ENCODE measurements around the gene ALAS1. TPM values are rescaled to one million over a fixed set of nuclear protein-coding genes. Genes with fewer than 3 reads are reported as not detected.

The ALAS1 gene
- total RNA-seq, 4 donors from 2014 or later: 30.0 to 50.8 (median 35.8) TPM

DNA sequence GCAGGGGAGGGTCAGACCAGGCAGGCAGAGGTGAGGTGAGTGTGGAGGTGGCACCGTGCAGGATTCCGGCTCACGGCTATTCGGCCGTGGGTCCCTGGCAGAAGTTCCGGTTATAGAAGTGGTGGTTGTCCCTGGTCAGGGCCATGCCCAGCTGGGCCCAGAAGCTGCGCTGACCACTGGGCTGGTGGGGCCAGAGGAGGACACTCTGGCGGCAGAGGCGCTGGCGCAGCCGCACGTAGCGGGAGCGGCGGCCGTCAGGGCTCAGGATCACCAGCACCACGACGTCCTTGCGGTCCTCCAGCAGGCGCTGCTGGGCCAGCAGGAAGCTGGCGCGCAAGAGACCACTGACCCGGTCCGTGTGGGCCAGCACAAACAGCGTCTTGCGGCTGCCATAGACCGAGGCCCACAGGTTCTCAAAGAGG lies 23.2 kb downstream of the ALAS1 start:
- Histone ChIP-seq H3K9me3 (no peaks in the 10 kb centered on the region), H3K4me3 (no peak overlapping the region), H3K36me3 (no peaks in the 10 kb centered on the region), H3K27me3 (no peaks in the 10 kb centered on the region), H3K27ac (no peak overlapping the region), H3K4me1 (peaks cover 0 to 55% (median 14%) of the 10 kb centered on the region in 3 donors)
- ATAC-seq: no peak
- no peak for TF ChIP-seq POLR2A (IDR thresholded peaks at IDR 0.05)
- no peak for TF ChIP-seq POLR2AphosphoS5 (IDR thresholded peaks at IDR 0.05)
- TF ChIP-seq, protein P1, sequence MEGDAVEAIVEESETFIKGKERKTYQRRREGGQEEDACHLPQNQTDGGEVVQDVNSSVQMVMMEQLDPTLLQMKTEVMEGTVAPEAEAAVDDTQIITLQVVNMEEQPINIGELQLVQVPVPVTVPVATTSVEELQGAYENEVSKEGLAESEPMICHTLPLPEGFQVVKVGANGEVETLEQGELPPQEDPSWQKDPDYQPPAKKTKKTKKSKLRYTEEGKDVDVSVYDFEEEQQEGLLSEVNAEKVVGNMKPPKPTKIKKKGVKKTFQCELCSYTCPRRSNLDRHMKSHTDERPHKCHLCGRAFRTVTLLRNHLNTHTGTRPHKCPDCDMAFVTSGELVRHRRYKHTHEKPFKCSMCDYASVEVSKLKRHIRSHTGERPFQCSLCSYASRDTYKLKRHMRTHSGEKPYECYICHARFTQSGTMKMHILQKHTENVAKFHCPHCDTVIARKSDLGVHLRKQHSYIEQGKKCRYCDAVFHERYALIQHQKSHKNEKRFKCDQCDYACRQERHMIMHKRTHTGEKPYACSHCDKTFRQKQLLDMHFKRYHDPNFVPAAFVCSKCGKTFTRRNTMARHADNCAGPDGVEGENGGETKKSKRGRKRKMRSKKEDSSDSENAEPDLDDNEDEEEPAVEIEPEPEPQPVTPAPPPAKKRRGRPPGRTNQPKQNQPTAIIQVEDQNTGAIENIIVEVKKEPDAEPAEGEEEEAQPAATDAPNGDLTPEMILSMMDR (IDR thresholded peaks at IDR 0.05): no peak
- no peak for TF ChIP-seq EP300 (IDR thresholded peaks at IDR 0.05)
- WGBS, 2 donors (ENCODE audit: low coverage in 1 of 2): 100% methylated on average over 1 of the region's 27 CpGs; no CpG with 5 or more reads in 1 of the 2 donors

GRCh38 chr3:52221563-52222318 lies 23.8 kb downstream of the ALAS1 start:
- Histone ChIP-seq H3K36me3 (no peaks in the 10 kb centered on the region), H3K4me1 (peaks cover 0 to 49% (median 8%) of the 10 kb centered on the region in 3 donors), H3K9me3 (no peaks in the 10 kb centered on the region), H3K27me3 (no peaks in the 10 kb centered on the region), H3K27ac (no peak overlapping the region), H3K4me3 (no peak overlapping the region)
- no CpG with 5 or more reads among the region's 34 CpGs for WGBS, 2 donors (ENCODE audit: low coverage in 1 of 2)
- TF ChIP-seq POLR2AphosphoS5 (IDR thresholded peaks at IDR 0.05): no peak
- TF ChIP-seq POLR2A (IDR thresholded peaks at IDR 0.05): no peak
- TF ChIP-seq, protein P1 (IDR thresholded peaks at IDR 0.05): no peak
- no peak for TF ChIP-seq EP300 (IDR thresholded peaks at IDR 0.05)
- no peak for ATAC-seq

- no peak for TF ChIP-seq POLR2AphosphoS5 (IDR thresholded peaks at IDR 0.05)
- TF ChIP-seq POLR2A (IDR thresholded peaks at IDR 0.05): no peak
- TF ChIP-seq, protein P1 (IDR thresholded peaks at IDR 0.05): no peak
- TF ChIP-seq EP300 (IDR thresholded peaks at IDR 0.05): no peak
- H3K4me1 ChIP-seq: peaks cover 0 to 41% (median 4%) of the 10 kb centered on the region in 3 donors
- no peak for ATAC-seq
- WGBS, 2 donors (ENCODE audit: low coverage in 1 of 2): 86% methylated on average over 17 of the region's 41 CpGs; no CpG with 5 or more reads in 1 of the 2 donors
- no peaks in the 10 kb centered on the region for H3K9me3 ChIP-seq
- no peak overlapping the region for H3K27ac ChIP-seq
- H3K27me3 ChIP-seq: no peaks in the 10 kb centered on the region
- H3K4me3 ChIP-seq: no peak overlapping the region
- peaks cover 0 to 7% of the 10 kb centered on the region in 2 donors for H3K36me3 ChIP-seq
These were observed 24.6 kb downstream of the ALAS1 start for GRCh38 chr3:52222319-52223221.

DNA sequence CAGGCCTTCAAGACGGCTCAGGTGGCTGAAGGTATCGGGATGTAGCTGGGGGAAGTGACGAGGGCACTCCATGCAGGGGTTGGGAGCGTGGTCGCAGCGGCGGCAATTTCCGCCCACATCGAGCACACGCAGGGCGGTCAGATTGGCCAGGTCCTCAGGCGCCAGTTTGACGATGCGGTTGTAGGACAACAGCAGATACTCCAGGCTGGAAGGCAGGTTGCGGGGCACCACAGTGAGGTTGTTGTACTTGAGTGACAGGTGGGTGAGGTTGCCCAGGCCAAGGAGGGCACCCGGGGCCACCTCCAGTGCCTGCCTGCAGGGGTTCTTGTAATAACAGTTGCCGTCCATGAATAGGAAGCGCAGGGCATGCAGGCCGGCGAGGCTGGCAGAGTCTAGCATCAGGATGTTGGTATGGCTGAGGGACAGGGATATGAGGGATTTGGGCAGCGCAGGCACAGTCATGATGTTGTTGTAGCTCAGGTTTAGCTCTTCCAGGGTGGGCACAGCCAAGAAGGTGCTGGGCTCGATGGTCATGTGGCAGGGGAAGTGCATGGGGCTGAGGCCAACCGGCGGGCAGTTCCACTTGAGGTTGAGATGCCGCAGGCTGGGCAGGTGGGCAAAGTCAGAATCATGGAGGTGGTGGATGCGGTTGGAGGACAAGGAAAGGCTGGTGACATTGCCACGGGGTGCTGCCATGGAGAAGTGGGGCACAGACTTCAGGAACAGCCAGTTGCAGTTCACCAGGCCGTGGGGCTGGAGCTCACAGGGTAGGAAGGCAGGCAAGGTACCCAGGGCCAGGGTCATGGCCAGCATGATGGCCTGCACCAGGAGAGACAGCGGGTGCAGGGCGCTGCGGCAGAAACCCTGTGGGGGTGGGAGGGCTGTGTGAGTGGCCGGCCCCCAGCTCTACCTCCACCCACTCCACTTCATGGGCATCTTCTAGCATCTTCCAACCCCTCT lies 25.8 kb downstream of the ALAS1 start:
- Histone ChIP-seq H3K9me3 (no peaks in the 10 kb centered on the region), H3K36me3 (peaks cover 0 to 19% of the 10 kb centered on the region in 2 donors), H3K27me3 (no peaks in the 10 kb centered on the region), H3K27ac (no peak overlapping the region), H3K4me3 (no peak overlapping the region), H3K4me1 (peaks cover 0 to 29% (median 4%) of the 10 kb centered on the region in 3 donors)
- 89 to 92% methylated on average over 6 to 9 of the region's 32 CpGs for WGBS, 2 donors (ENCODE audit: low coverage in 1 of 2)
- TF ChIP-seq POLR2A (IDR thresholded peaks at IDR 0.05) (no peak), EP300 (IDR thresholded peaks at IDR 0.05) (no peak), POLR2AphosphoS5 (IDR thresholded peaks at IDR 0.05) (no peak)
- TF ChIP-seq, protein P1 (IDR thresholded peaks at IDR 0.05): no peak
- ATAC-seq: no peak

Data from gastroesophageal sphincter (tissue), 4 donors.